ENCODE results near the gene STX7.
A peak's percentile ranks its signal among the peaks of the same experiment; 100 is the strongest.

Gene STX7

DNA sequence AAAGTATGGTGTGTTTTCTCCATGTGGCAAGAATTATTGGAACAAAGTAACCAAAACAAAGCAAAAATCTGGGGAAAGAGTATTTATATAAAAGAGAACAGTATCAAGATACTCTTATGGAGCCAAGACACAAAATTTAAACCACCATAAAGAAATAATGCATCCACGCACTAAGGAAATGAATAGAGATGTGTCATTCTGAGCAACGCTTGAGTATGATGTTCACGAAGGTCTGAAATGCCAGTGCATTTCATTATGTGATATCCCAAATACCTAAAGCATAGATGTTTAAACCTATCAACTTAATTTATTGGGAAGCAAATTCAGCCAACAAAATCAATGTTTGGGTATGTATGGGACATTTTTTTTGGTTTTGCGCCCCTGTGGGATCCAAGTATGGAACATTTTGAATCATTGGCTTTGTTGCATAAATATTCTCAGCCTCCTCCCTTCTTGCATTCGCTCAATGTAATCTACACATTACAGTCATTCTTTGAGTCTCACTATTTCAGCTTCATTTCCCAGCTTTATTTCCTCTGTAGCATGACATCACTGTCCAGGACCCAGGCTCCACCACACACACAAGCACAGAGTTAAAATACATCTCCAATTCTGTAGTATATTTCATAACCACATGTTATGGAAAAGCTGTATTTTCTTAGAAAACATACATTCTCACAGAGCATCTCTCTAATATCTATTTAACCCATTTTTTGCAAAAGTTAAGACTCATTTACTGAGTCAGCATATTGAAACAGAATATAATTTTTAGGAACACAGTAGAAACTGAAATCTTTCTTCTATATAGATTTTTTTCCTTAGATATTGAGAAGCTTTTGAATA is 100.0 kb downstream of the STX7 start:
- no peak for DNase-seq

DNA sequence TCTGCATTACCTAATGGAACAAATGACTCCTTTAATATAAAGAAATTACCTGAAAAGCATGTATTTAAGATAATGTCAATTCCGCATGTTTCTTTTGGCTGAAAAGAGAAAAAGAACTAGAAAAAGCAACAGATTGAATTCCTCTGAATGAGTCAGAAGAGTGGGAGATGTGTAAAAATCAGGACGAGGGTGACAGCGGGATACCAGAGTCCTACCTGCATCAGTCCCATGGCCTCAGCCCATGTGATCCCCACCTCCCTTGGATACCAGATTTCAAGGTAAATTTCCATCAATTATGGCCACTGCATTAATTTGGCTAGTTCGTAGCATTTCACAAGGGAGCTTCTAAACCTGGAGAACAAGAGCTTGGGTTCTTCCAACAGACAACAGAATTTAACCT is 101.6 kb downstream of the STX7 start:
- no peak for DNase-seq

DNA sequence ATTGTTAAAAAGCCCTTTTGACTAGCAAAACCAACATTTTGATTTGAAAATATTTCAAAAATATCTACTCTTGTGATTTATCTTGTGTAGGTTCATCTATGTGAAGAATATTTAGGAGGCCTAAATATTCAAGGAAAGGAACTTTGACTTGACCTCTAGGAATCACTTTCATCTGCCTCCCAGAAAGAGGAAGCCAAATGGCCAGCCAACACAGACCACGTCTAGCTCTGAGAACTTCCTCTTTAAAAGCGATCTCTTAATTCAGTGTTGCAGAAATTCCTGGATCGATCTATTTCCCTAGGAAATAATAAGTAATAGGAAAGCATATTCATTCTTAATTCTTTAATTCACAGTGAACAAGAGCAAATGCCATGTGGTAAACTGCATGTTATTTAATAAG is 102.1 kb downstream of the STX7 start:
- DNase-seq = no peak

DNA sequence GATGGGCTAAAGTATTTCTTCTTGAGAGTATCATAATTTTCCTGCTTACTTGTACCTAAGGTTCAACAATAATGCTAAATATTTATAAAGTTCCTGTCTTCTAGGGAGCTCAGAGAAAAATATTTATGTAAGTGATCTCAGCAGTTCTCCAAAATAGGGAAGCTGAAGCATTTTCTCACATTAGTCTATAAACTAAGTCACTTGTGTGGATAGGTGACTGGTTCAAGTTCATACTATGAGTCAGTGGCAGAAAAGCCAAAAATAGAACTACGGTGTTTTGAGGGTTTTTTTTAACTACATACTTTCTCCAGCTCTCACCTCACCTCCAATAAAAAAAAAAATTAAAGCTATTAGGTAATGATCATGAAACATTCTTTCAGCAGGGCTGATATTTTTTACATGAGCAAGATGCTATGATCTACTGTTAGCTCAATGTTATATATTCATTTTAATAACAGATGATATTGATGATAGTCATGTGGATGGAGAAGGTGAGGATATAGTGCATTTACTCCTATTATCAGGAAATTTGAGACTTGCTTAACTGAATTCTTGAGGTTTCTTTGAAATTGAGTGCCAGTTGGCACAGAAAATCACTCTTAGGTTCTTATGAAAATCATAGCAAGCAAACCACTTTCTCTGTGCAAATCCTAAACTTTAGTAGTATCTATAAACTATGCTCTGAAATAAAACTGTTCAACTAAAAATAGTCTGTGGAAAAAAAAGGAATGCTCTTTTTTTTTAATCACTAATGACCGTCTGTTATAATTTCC is 107.6 kb downstream of the STX7 start:
- no peak for DNase-seq

DNA sequence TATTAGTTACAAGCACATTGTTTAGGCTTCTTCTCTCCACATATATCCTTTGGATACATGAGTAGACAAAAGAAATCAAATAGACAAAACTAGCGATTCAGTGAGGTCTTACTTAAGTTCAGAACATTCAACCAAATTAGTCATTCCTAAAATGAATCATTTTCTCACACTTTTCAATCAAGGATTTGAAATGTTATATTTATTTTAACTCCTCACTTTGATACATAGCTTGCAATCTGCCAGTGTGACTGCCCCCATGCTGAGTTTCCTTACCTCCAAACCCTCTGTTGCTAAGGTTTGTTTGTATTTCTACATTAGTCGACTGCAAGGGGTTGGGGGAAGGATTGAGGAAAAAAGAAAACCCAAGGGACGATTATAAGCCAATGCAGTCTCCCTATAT is 108.2 kb downstream of the STX7 start:
- no peak for DNase-seq

DNA sequence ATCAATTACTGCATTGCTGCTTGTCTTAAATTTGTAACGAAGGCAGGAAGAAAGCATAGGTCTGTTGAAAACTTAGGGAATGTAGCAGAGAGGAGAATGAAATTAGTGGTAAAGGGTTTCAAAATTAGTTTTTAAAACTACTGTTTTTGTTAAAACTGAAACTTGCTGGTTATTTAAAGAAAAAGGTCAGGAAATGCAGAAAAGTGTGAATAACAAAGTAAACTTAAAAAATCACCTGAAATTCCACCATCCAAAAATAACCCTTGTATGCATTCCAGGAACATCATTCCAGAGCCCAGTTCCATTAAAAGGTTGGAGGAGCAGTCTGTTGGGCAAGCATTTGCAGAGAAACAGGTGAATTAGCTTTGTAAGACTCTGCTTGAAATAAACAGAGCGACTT is 108.6 kb downstream of the STX7 start:
- DNase-seq = no peak

DNA sequence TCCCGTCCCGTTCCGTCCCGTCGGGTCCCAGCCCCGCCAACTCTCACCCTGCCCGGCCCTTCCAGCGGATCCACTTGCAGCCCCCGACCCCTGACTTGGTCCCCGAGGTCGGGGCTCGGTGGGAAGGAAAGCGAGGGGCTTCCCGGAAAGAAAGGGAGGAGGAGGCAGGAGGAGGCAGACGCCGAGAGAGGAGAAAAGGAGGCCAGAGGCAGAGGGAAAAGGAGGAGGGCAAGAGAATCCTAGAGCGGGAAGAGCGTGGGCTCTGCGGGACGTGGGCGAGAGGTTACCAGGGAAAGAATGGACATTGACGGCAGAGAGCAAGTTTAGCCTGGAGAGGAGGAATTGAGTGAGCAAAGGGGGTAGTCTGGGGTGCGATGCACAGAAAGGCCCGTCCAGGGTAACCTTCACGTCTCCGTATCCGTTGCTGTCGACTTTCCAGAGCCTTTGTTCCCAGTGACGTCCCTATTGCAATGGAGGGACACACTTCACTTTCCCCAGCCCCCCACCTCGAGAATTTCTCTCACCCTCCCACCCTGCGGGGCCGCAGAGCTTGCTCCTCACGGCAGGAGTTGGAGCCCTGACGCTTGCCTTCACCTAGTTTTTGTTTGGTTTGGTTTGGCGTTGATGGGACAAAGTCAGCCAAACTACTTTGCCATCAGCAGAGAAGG is 111.2 kb downstream of the STX7 start:
- peak in 1 of 2 experiments; percentile 17 for DNase-seq

DNA sequence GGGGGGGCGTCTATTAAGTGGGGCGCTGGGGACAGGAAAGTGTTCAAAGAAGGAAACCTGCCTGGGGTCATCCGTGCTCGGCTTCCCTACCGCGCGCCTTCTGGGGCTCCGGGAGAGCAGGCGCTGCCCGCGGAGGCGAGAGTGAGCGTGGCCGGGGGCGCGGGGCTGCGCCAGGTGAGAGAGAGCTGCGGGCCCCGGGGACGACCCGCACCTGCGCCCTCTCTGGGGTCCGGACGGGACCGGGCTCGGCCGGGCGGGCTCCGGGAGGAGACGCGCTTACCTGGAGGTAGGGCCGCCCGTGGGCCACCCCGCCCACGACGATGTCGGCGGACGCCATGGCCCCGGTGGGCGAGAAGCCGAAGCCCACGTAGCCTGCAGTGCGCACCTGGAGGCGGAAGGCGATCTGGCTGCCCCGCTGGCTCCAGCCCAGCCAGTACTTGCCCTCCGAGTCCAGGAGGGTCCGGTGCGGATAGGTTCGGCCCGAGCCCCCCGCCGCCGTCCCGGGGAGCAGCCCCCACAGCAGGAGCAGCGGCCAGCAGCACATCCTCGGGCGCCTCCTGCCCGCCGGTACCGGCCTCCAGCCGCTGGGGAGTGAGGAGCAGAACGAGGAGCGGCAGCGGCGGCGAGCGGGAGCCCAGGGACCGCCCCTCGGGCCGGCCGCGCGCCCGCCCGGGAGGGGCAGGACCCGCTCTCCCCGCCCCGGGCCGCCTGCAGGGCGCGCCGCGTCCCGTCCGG is 111.9 kb downstream of the STX7 start, which contains the start of gene MOXD1:
Gene MOXD1, minus strand, starts transcription at position 593 of the 735 bp plus-strand sequence. Its CDS starts 49 bp downstream, at position 544.
- peak in 1 of 2 experiments; percentile 27 for DNase-seq

DNA sequence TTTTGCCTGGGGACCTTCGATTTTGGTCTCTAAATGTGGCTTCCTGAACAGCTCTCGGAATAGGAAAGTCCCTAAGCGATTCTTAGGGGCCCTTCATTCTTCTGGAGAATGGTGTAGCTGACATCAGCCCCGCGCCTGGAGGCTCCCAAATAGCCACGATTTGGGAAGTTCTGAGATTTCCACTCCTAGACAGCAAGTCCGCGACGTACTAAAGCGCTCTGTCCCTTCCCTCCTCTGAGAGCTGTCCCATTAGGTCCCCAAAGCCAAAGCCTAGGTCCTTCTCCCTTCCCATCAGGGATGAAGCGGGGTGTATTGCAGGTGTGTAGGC is 112.4 kb downstream of the STX7 start:
- no peak for DNase-seq

DNA sequence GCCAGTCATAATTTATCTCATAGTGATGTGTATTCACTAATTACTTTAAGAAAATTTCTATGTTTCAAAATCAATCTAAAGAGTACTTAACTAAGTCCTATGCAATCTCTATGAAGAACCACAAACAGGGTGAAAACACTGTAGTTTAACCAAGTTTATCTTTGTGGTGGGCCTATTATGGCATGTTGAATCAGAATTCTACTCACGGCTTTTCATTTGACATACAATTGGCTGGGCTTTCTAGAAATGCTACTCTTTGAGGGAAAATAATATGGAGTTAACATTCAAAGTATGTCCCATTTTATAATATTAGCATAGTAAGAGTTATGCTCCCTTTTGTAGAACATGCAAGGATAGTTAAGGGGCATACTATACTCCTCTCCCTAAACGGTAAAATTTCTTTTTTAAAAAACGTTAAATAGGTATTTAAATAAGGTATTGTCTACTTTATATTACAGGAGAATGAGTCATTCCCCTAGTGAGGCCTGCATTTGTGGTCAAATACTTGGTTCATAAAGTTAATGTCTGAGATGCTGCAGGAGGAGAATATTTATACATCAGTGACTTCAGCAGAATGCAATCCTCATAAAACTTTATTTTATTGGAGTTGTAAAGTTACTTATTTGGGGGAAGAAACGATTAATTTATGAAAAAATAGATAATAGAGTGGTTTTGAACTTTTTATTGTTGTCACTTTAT is 113.4 kb downstream of the STX7 start:
- no peak for DNase-seq
